IPS DF 19.7 (cell line): ENCODE data around the gene SOBP.
A peak's percentile ranks its signal among the peaks of the same experiment; 100 is the strongest.
"Not testable (repeated sequence)": the region's sequence is repeated elsewhere in the genome, so short reads cannot be mapped to it uniquely, and the experiment has no call there.

Experiments used
- DNase-seq: peaks from one replicate; pipeline ENCODE4 v3.0.0-alpha.2; 2013; ENCODE audit warnings: low read depth, low spot score

Gene SOBP

GRCh38 chr6:107489636-107490565, at the start of gene SOBP:
SOBP (plus strand) TSS chr6:107490117; CDS start chr6:107490617, 500 bp downstream.
- DNase-seq = no peak

- DNase-seq = no peak
Observed at GRCh38 chr6:107440936-107441335, 49.0 kb upstream of the SOBP start.

GRCh38 chr6:107441682-107442081, 48.2 kb upstream of the SOBP start:
- no peak for DNase-seq

GRCh38 chr6:107442938-107443607, 46.8 kb upstream of the SOBP start:
- no peak for DNase-seq

- DNase-seq = no peak
Observed at GRCh38 chr6:107443608-107444267, 46.2 kb upstream of the SOBP start.

GRCh38 chr6:107444277-107444676, 45.6 kb upstream of the SOBP start:
- no peak for DNase-seq

- DNase-seq = no peak
Observed at GRCh38 chr6:107447663-107448216, 42.2 kb upstream of the SOBP start.

GRCh38 chr6:107448776-107449175, 41.1 kb upstream of the SOBP start:
- DNase-seq = no peak

GRCh38 chr6:107458672-107459282, 31.1 kb upstream of the SOBP start:
- no peak for DNase-seq

- DNase-seq = peak; percentile 97
Observed at GRCh38 chr6:107459283-107460082, 30.4 kb upstream of the SOBP start, which contains the start of gene PDSS2. PDSS2 (minus strand) TSS chr6:107459564; CDS start chr6:107459285, 279 bp downstream.

GRCh38 chr6:107460083-107460631, 29.8 kb upstream of the SOBP start:
- no peak for DNase-seq

- no peak for DNase-seq
Observed at GRCh38 chr6:107466062-107466461, 23.9 kb upstream of the SOBP start.

GRCh38 chr6:107470364-107470763, 19.6 kb upstream of the SOBP start:
- no peak for DNase-seq

- DNase-seq = no peak
Observed at GRCh38 chr6:107473660-107474059, 16.3 kb upstream of the SOBP start.

GRCh38 chr6:107475360-107475759, 14.6 kb upstream of the SOBP start:
- DNase-seq = not testable (repeated sequence)

GRCh38 chr6:107475826-107476225, 14.1 kb upstream of the SOBP start:
- not testable (repeated sequence) for DNase-seq

- DNase-seq = no peak
Observed at GRCh38 chr6:107479089-107479690, 10.7 kb upstream of the SOBP start.

GRCh38 chr6:107485157-107485556, 4.8 kb upstream of the SOBP start:
- DNase-seq = no peak

- DNase-seq = no peak
Observed at GRCh38 chr6:107488174-107488874, 1.6 kb upstream of the SOBP start.
